Measurements from ENCODE around the gene RIMS1.

The RIMS1 gene

GRCh38 chr6:72140795-72141194 is 254.4 kb downstream of the RIMS1 start:
- no peaks in the 10 kb centered on the region for H3K36me3 ChIP-seq (ENCODE audit: insufficient read depth, low read length)
- no peak overlapping the region for H2AFZ ChIP-seq (ENCODE audit: low read depth, low read length)
- H3K4me1 ChIP-seq (ENCODE audit: insufficient read depth, low read length), result no peaks in the 10 kb centered on the region
- H3K27me3 ChIP-seq (ENCODE audit: insufficient read depth, low read length), result no peaks in the 10 kb centered on the region
- H3K9me3 ChIP-seq (ENCODE audit: low read length), result no peaks in the 10 kb centered on the region
- H3K4me3 ChIP-seq (ENCODE audit: low read length), result no peak overlapping the region

GRCh38 chr6:72149715-72150114 is 263.4 kb downstream of the RIMS1 start:
- Histone ChIP-seq H3K27me3 (ENCODE audit: insufficient read depth, low read length) (no peaks in the 10 kb centered on the region), H3K4me1 (ENCODE audit: insufficient read depth, low read length) (peaks cover 5% of the 10 kb centered on the region), H3K36me3 (ENCODE audit: insufficient read depth, low read length) (no peaks in the 10 kb centered on the region), H3K9me3 (ENCODE audit: low read length) (peaks cover 8% of the 10 kb centered on the region), H2AFZ (ENCODE audit: low read depth, low read length) (no peak overlapping the region), H3K4me3 (ENCODE audit: low read length) (no peak overlapping the region)

GRCh38 chr6:72151742-72152141 is 265.4 kb downstream of the RIMS1 start:
- H3K4me3 ChIP-seq (ENCODE audit: low read length), result no peak overlapping the region
- no peaks in the 10 kb centered on the region for H3K36me3 ChIP-seq (ENCODE audit: insufficient read depth, low read length)
- H3K4me1 ChIP-seq (ENCODE audit: insufficient read depth, low read length), result peaks cover 5% of the 10 kb centered on the region
- H2AFZ ChIP-seq (ENCODE audit: low read depth, low read length), result peak overlapping the region; percentile 85
- H3K9me3 ChIP-seq (ENCODE audit: low read length), result peaks cover 8% of the 10 kb centered on the region
- H3K27me3 ChIP-seq (ENCODE audit: insufficient read depth, low read length), result no peaks in the 10 kb centered on the region

- Histone ChIP-seq H3K4me3 (ENCODE audit: low read length) (no peak overlapping the region), H3K4me1 (ENCODE audit: insufficient read depth, low read length) (no peaks in the 10 kb centered on the region), H2AFZ (ENCODE audit: low read depth, low read length) (no peak overlapping the region), H3K36me3 (ENCODE audit: insufficient read depth, low read length) (no peaks in the 10 kb centered on the region), H3K27me3 (ENCODE audit: insufficient read depth, low read length) (peaks cover 10% of the 10 kb centered on the region), H3K9me3 (ENCODE audit: low read length) (no peaks in the 10 kb centered on the region)
These were observed 289.6 kb downstream of the RIMS1 start for GRCh38 chr6:72175916-72176315.

- H3K4me3 ChIP-seq (ENCODE audit: low read length), result peak overlapping the region; percentile 54
- H3K27me3 ChIP-seq (ENCODE audit: insufficient read depth, low read length), result peaks cover 32% of the 10 kb centered on the region
- H3K9me3 ChIP-seq (ENCODE audit: low read length), result peaks cover 3% of the 10 kb centered on the region
- peaks cover 2% of the 10 kb centered on the region for H3K4me1 ChIP-seq (ENCODE audit: insufficient read depth, low read length)
- H3K36me3 ChIP-seq (ENCODE audit: insufficient read depth, low read length), result no peaks in the 10 kb centered on the region
- H2AFZ ChIP-seq (ENCODE audit: low read depth, low read length), result peak overlapping the region; percentile 73
These were observed 296.2 kb downstream of the RIMS1 start for GRCh38 chr6:72182337-72183246.

- no peaks in the 10 kb centered on the region for H3K4me1 ChIP-seq (ENCODE audit: insufficient read depth, low read length)
- no peak overlapping the region for H3K4me3 ChIP-seq (ENCODE audit: low read length)
- no peaks in the 10 kb centered on the region for H3K9me3 ChIP-seq (ENCODE audit: low read length)
- H2AFZ ChIP-seq (ENCODE audit: low read depth, low read length), result no peak overlapping the region
- no peaks in the 10 kb centered on the region for H3K36me3 ChIP-seq (ENCODE audit: insufficient read depth, low read length)
- no peaks in the 10 kb centered on the region for H3K27me3 ChIP-seq (ENCODE audit: insufficient read depth, low read length)
These were observed 317.6 kb downstream of the RIMS1 start for GRCh38 chr6:72203983-72204382.

- Histone ChIP-seq H2AFZ (ENCODE audit: low read depth, low read length) (no peak overlapping the region), H3K27me3 (ENCODE audit: insufficient read depth, low read length) (no peaks in the 10 kb centered on the region), H3K36me3 (ENCODE audit: insufficient read depth, low read length) (no peaks in the 10 kb centered on the region), H3K9me3 (ENCODE audit: low read length) (no peaks in the 10 kb centered on the region), H3K4me1 (ENCODE audit: insufficient read depth, low read length) (no peaks in the 10 kb centered on the region), H3K4me3 (ENCODE audit: low read length) (no peak overlapping the region)
These were observed 319.1 kb downstream of the RIMS1 start for GRCh38 chr6:72205500-72205899.

- Histone ChIP-seq H2AFZ (ENCODE audit: low read depth, low read length) (no peak overlapping the region), H3K4me1 (ENCODE audit: insufficient read depth, low read length) (no peaks in the 10 kb centered on the region), H3K4me3 (ENCODE audit: low read length) (no peak overlapping the region), H3K36me3 (ENCODE audit: insufficient read depth, low read length) (no peaks in the 10 kb centered on the region), H3K27me3 (ENCODE audit: insufficient read depth, low read length) (no peaks in the 10 kb centered on the region), H3K9me3 (ENCODE audit: low read length) (no peaks in the 10 kb centered on the region)
These were observed 320.3 kb downstream of the RIMS1 start for GRCh38 chr6:72206606-72207005.

- no peak overlapping the region for H2AFZ ChIP-seq (ENCODE audit: low read depth, low read length)
- H3K4me1 ChIP-seq (ENCODE audit: insufficient read depth, low read length), result no peaks in the 10 kb centered on the region
- H3K36me3 ChIP-seq (ENCODE audit: insufficient read depth, low read length), result no peaks in the 10 kb centered on the region
- H3K4me3 ChIP-seq (ENCODE audit: low read length), result no peak overlapping the region
- no peaks in the 10 kb centered on the region for H3K27me3 ChIP-seq (ENCODE audit: insufficient read depth, low read length)
- no peaks in the 10 kb centered on the region for H3K9me3 ChIP-seq (ENCODE audit: low read length)
These were observed 326.3 kb downstream of the RIMS1 start for GRCh38 chr6:72212686-72213085.

GRCh38 chr6:72213654-72214053 is 327.3 kb downstream of the RIMS1 start:
- no peak overlapping the region for H2AFZ ChIP-seq (ENCODE audit: low read depth, low read length)
- H3K4me1 ChIP-seq (ENCODE audit: insufficient read depth, low read length), result no peaks in the 10 kb centered on the region
- H3K36me3 ChIP-seq (ENCODE audit: insufficient read depth, low read length), result no peaks in the 10 kb centered on the region
- H3K27me3 ChIP-seq (ENCODE audit: insufficient read depth, low read length), result no peaks in the 10 kb centered on the region
- H3K4me3 ChIP-seq (ENCODE audit: low read length), result no peak overlapping the region
- no peaks in the 10 kb centered on the region for H3K9me3 ChIP-seq (ENCODE audit: low read length)

- H3K36me3 ChIP-seq (ENCODE audit: insufficient read depth, low read length), result no peaks in the 10 kb centered on the region
- no peaks in the 10 kb centered on the region for H3K9me3 ChIP-seq (ENCODE audit: low read length)
- H3K27me3 ChIP-seq (ENCODE audit: insufficient read depth, low read length), result no peaks in the 10 kb centered on the region
- no peak overlapping the region for H3K4me3 ChIP-seq (ENCODE audit: low read length)
- H2AFZ ChIP-seq (ENCODE audit: low read depth, low read length), result no peak overlapping the region
- H3K4me1 ChIP-seq (ENCODE audit: insufficient read depth, low read length), result no peaks in the 10 kb centered on the region
These were observed 330.1 kb downstream of the RIMS1 start for GRCh38 chr6:72216222-72217068.

- Histone ChIP-seq H3K4me1 (ENCODE audit: insufficient read depth, low read length) (no peaks in the 10 kb centered on the region), H3K4me3 (ENCODE audit: low read length) (no peak overlapping the region), H2AFZ (ENCODE audit: low read depth, low read length) (no peak overlapping the region), H3K36me3 (ENCODE audit: insufficient read depth, low read length) (no peaks in the 10 kb centered on the region), H3K9me3 (ENCODE audit: low read length) (no peaks in the 10 kb centered on the region), H3K27me3 (ENCODE audit: insufficient read depth, low read length) (no peaks in the 10 kb centered on the region)
These were observed 331.3 kb downstream of the RIMS1 start for GRCh38 chr6:72217626-72218025.

- H3K4me1 ChIP-seq (ENCODE audit: insufficient read depth, low read length), result no peaks in the 10 kb centered on the region
- H3K9me3 ChIP-seq (ENCODE audit: low read length), result no peaks in the 10 kb centered on the region
- no peaks in the 10 kb centered on the region for H3K36me3 ChIP-seq (ENCODE audit: insufficient read depth, low read length)
- H2AFZ ChIP-seq (ENCODE audit: low read depth, low read length), result no peak overlapping the region
- no peaks in the 10 kb centered on the region for H3K27me3 ChIP-seq (ENCODE audit: insufficient read depth, low read length)
- H3K4me3 ChIP-seq (ENCODE audit: low read length), result no peak overlapping the region
These were observed 331.8 kb downstream of the RIMS1 start for GRCh38 chr6:72218125-72218524.

All from neuron (in vitro differentiated cells).